Activated T-cell treated with anti-CD3 and anti-CD28 coated beads, Interleukin-2, amount 50 U/mL, for 24 hours (primary cell): Measurements from ENCODE around the gene MAEA.

Experiments
- DNase-seq: peaks from one replicate; pipeline ENCODE4 v3.0.0-alpha.2; 2020
- H3K27ac Mint-ChIP-seq: 2 replicates; pipeline ENCODE4 v1.8.0; 2020; ENCODE audit warnings: mild to moderate bottlenecking, mixed read lengths
- H3K27me3 Mint-ChIP-seq: 2 replicates; pipeline ENCODE4 v1.8.0; 2020; ENCODE audit warnings: mixed read lengths
- H3K36me3 Mint-ChIP-seq: 2 replicates; pipeline ENCODE4 v1.8.0; 2020; ENCODE audit warnings: low read depth, mixed read lengths
- H3K4me1 Mint-ChIP-seq: 2 replicates; pipeline ENCODE4 v1.8.0; 2020; ENCODE audit warnings: low read depth, mixed read lengths
- H3K4me3 Mint-ChIP-seq: 2 replicates; pipeline ENCODE4 v1.8.0; 2020; ENCODE audit warnings: mild to moderate bottlenecking, moderate library complexity, mixed read lengths
- H3K9me3 Mint-ChIP-seq: 2 replicates; pipeline ENCODE4 v1.8.0; 2020; ENCODE audit warnings: mixed read lengths

MAEA gene

GRCh38 chr4:1357356-1358248 lies 67.9 kb downstream of the MAEA start:
- H3K27ac Mint-ChIP-seq: no peak overlapping the region
- DNase-seq: no peak
- H3K4me3 Mint-ChIP-seq: no peak overlapping the region
- H3K4me1 Mint-ChIP-seq: no peaks in the 10 kb centered on the region
- H3K27me3 Mint-ChIP-seq: no peaks in the 10 kb centered on the region
- H3K36me3 Mint-ChIP-seq: peaks cover 49% of the 10 kb centered on the region
- H3K9me3 Mint-ChIP-seq: no peaks in the 10 kb centered on the region

DNA sequence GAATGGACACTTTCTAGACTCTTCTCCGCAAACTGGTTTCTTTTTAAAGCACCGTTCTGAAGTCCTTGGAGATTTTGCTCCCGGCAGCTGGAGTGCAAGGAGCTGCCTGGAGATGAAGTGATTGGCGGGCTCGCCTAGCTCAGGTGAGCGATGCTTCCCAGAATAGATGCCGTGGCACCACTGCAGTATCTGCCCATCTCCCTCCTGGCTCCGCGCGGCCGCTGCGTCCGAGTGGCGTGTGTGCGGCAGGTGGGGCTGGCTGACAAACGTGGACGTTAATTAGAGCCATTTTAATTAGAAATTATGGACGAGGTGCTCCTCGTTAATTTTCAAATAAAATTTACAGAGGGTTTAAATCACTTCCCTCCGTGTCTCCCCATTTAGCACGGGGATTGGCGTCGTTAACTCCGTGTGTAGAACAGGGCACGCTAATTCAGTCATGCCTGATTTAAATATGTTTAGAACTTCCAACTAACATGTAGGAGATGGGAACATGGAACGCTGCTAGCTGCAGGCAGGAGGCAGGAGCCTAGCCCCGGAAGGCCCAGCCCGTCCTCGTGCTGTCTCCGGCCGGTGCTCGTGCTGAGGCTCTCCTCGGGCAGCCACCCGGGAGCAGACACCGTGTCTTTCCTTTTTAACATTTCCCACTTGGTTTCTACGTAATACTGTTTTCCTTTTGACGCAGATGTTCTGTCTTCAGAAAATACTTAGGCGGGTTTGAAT lies 68.9 kb downstream of the MAEA start:
- H3K27ac Mint-ChIP-seq: no peak overlapping the region
- H3K4me3 Mint-ChIP-seq: no peak overlapping the region
- H3K9me3 Mint-ChIP-seq: no peaks in the 10 kb centered on the region
- no peaks in the 10 kb centered on the region for H3K4me1 Mint-ChIP-seq
- H3K27me3 Mint-ChIP-seq: no peaks in the 10 kb centered on the region
- peaks cover 50% of the 10 kb centered on the region for H3K36me3 Mint-ChIP-seq
- no peak for DNase-seq

DNA sequence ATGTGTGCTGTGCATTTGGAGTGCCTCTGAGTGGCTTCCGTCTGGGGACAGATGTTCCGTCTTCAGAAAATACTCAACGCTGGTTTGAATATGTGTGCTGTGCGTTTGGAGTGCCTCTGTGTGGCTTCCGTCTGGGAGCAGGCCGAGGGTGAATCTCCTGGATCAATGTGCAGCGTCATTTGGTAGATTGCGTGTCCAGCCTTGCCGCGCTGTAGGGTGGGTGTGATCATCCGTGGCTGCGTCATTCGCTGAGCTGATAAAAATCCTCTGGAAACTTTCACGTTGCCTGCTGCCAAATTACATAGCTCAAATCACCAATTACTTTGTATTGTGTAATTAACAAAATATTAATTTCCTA lies 69.4 kb downstream of the MAEA start:
- DNase-seq: no peak
- Mint-ChIP-seq H3K4me1 (no peaks in the 10 kb centered on the region), H3K27me3 (no peaks in the 10 kb centered on the region), H3K9me3 (no peaks in the 10 kb centered on the region), H3K27ac (no peak overlapping the region), H3K36me3 (peaks cover 51% of the 10 kb centered on the region), H3K4me3 (no peak overlapping the region)

GRCh38 chr4:1359976-1360375 lies 70.3 kb downstream of the MAEA start:
- Mint-ChIP-seq H3K9me3 (no peaks in the 10 kb centered on the region), H3K27me3 (no peaks in the 10 kb centered on the region), H3K36me3 (peaks cover 45% of the 10 kb centered on the region), H3K27ac (no peak overlapping the region), H3K4me3 (no peak overlapping the region), H3K4me1 (no peaks in the 10 kb centered on the region)
- no peak for DNase-seq

DNA sequence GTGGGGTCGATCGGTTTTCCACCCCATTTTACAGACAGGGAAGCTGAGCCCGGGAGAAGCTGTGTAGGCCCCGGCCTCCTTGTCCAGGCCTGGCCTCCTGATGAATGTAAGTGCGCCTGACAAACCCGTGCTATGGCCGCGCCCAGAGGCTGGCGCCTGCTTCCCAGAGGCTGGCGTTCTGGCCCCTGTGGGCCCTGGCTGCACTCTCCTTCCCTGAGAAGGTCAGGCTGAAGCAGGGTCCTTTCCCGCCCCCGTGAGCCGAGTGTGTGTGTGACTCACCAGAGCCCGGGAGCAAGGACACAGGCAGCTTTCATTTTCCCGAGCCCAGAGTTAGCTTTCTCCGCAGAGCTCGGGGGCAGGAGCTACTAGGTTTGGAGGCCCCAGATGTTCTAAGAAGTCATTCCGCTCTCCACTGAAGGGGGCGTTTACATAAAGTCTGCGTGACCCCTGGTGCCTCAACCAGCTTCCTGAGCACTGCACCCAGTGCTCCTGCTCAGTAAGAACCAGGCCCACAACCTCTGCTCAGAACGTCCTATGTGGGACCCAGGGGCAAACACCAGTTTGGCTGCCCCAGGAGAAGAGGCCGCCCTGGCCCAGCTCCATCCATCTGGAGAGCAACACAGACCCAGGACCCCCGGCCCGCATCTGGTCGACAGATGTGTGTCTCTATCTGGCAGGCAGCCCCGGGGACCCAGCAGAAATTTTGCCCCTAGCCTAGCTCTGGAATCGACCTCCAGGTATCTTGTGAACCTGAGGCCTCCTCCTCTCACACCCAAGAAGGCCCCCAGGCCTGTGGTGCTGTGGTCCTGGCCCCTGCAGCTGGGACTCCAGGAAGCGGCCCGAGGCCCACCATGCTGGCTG lies 71.0 kb downstream of the MAEA start:
- Mint-ChIP-seq H3K27ac (no peak overlapping the region), H3K9me3 (no peaks in the 10 kb centered on the region), H3K4me3 (no peak overlapping the region), H3K4me1 (no peaks in the 10 kb centered on the region), H3K36me3 (peaks cover 42% of the 10 kb centered on the region), H3K27me3 (no peaks in the 10 kb centered on the region)
- no peak for DNase-seq

GRCh38 chr4:1361431-1361830 lies 71.7 kb downstream of the MAEA start:
- Mint-ChIP-seq H3K9me3 (no peaks in the 10 kb centered on the region), H3K27me3 (no peaks in the 10 kb centered on the region), H3K4me3 (no peak overlapping the region), H3K36me3 (peaks cover 42% of the 10 kb centered on the region), H3K27ac (no peak overlapping the region), H3K4me1 (no peaks in the 10 kb centered on the region)
- no peak for DNase-seq

DNA sequence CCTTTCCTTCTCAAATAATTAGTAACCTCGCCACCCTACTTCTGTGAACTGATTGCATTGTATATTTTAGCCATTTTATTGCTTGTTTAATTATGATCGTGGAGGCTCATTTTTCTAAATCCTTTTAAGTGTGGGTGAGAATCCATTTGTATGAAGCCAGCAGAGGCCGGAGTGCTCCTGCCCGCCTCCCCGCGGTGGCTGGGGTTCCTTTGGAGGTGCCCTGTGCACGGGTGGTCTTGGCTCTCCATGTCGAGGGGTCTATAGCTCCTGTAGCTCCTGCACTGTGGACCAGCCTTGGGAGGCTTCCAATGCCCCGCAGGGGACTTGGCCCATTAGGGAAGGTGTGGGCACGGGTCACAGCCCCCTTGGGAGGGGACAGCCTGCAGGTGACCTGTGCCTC lies 72.4 kb downstream of the MAEA start:
- no peaks in the 10 kb centered on the region for H3K27me3 Mint-ChIP-seq
- H3K4me3 Mint-ChIP-seq: no peak overlapping the region
- no peaks in the 10 kb centered on the region for H3K9me3 Mint-ChIP-seq
- H3K4me1 Mint-ChIP-seq: no peaks in the 10 kb centered on the region
- peaks cover 39% of the 10 kb centered on the region for H3K36me3 Mint-ChIP-seq
- H3K27ac Mint-ChIP-seq: no peak overlapping the region
- DNase-seq: no peak

DNA sequence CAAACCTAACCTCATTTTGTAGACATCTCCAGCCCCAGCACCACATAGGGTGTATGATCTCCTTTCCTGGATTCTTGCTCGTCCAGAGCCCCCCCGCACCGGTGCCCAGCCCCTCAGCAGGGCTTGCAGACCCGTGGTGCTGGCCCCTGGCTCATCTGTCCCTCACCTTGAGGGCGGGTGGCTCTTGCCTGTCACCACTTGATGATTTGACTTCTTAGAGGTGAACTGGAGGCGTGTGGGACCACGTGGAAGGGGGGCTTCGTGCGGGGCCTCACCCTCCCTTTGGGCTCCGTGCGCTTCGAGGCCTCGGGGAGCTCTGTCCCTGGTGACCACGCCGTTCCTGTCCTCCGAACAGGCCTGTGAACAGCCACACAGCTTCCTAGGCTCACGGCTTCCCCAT lies 72.8 kb downstream of the MAEA start:
- Mint-ChIP-seq H3K36me3 (peaks cover 44% of the 10 kb centered on the region), H3K4me1 (no peaks in the 10 kb centered on the region), H3K9me3 (no peaks in the 10 kb centered on the region), H3K4me3 (no peak overlapping the region), H3K27me3 (no peaks in the 10 kb centered on the region), H3K27ac (no peak overlapping the region)
- no peak for DNase-seq

DNA sequence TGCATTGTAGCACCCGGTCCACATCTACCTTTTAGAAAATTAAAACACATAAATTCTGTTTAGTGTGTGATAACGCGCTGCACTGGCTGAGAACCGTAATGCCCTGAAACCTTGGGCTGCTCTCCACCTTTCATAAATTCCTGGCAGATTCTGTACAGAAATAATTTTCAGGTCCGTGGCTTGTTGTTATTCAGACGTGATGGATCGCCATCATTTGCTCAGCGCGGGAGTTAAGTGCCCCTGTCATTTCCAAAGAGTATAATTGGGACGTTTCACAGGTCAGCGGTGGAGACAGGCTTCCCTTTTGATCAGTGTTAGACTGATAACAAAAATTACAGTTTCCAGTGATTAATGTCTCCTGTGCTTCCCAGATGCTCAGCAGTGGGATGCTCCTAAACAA lies 73.8 kb downstream of the MAEA start:
- Mint-ChIP-seq H3K27me3 (no peaks in the 10 kb centered on the region), H3K9me3 (no peaks in the 10 kb centered on the region), H3K36me3 (peaks cover 45% of the 10 kb centered on the region), H3K4me1 (no peaks in the 10 kb centered on the region), H3K27ac (no peak overlapping the region), H3K4me3 (no peak overlapping the region)
- no peak for DNase-seq

GRCh38 chr4:1364217-1364616 lies 74.5 kb downstream of the MAEA start:
- Mint-ChIP-seq H3K27ac (no peak overlapping the region), H3K9me3 (no peaks in the 10 kb centered on the region), H3K4me1 (no peaks in the 10 kb centered on the region), H3K4me3 (no peak overlapping the region), H3K27me3 (no peaks in the 10 kb centered on the region), H3K36me3 (peaks cover 38% of the 10 kb centered on the region)
- no peak for DNase-seq

- Mint-ChIP-seq H3K36me3 (peaks cover 35% of the 10 kb centered on the region), H3K4me1 (no peaks in the 10 kb centered on the region), H3K4me3 (no peak overlapping the region)
Observed at GRCh38 chr4:1364748-1365147, 75.1 kb downstream of the MAEA start.

DNA sequence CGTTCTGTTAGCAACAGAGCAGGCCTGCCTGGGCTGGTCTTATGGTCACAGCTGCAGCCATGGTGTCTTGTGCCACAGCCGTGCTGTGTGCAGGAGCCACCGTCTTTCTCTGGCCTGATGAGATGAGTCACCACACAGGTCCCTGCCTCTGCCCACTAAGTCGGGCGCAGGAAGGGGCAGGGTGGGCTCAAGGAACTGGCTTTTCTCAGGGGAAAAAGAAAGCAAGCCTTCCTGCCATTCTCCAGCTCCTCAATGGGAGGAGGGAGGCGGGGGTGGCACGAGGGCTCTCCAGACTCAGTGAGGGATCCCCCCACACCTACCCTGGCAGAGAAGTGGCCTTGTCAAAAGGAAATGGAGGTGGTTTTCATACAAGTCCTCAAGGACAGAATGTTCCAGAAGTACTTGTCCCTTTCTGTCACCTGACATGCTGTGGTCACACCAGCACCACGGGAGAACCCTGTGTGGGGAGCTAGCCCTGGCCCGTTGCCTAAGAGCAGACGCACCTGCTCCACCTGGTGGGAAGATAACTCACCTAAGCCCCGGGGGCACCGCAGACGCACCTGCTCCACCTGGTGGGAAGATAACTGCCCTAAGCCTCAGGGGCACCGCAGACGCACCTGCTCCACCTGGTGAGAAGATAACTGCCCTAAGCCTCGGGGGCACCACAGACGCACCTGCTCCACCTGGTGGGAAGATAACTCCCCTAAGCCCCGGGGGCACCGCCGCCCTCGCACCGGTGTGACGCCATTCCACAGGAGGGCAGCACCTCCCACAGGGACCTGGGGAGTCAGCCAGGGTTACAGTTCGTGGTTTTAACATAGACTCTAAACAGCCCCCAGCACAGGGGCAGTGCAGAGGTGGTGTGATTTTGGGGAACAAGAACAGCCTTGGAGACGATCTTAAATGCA lies 75.8 kb downstream of the MAEA start:
- Mint-ChIP-seq H3K36me3 (peaks cover 36% of the 10 kb centered on the region), H3K9me3 (no peaks in the 10 kb centered on the region), H3K27me3 (no peaks in the 10 kb centered on the region), H3K4me3 (no peak overlapping the region), H3K27ac (no peak overlapping the region), H3K4me1 (no peaks in the 10 kb centered on the region)
- no peak for DNase-seq

More at GRCh38 chr4:1364748-1365147, 75.1 kb downstream of the MAEA start:
- Mint-ChIP-seq H3K27ac (no peak overlapping the region), H3K9me3 (no peaks in the 10 kb centered on the region), H3K27me3 (no peaks in the 10 kb centered on the region)
- no peak for DNase-seq

- Mint-ChIP-seq H3K36me3 (peaks cover 42% of the 10 kb centered on the region), H3K4me1 (no peaks in the 10 kb centered on the region), H3K4me3 (no peak overlapping the region), H3K27me3 (no peaks in the 10 kb centered on the region), H3K27ac (no peak overlapping the region), H3K9me3 (no peaks in the 10 kb centered on the region)
- no peak for DNase-seq
Observed at GRCh38 chr4:1366371-1367229, 76.9 kb downstream of the MAEA start.
